NCI-H2081 treated with DMSO at 0.1 percent for 48 hours (cell line): ENCODE results near the gene RTP5.
"Not testable (repeated sequence)": the region's sequence is repeated elsewhere in the genome, so short reads cannot be mapped to it uniquely, and the experiment has no call there.

ENCODE experiments used
- DNase-seq: peaks from one replicate; lab custom pipeline; 2025; lab: John Stamatoyannopoulos, UW

The RTP5 gene

DNA sequence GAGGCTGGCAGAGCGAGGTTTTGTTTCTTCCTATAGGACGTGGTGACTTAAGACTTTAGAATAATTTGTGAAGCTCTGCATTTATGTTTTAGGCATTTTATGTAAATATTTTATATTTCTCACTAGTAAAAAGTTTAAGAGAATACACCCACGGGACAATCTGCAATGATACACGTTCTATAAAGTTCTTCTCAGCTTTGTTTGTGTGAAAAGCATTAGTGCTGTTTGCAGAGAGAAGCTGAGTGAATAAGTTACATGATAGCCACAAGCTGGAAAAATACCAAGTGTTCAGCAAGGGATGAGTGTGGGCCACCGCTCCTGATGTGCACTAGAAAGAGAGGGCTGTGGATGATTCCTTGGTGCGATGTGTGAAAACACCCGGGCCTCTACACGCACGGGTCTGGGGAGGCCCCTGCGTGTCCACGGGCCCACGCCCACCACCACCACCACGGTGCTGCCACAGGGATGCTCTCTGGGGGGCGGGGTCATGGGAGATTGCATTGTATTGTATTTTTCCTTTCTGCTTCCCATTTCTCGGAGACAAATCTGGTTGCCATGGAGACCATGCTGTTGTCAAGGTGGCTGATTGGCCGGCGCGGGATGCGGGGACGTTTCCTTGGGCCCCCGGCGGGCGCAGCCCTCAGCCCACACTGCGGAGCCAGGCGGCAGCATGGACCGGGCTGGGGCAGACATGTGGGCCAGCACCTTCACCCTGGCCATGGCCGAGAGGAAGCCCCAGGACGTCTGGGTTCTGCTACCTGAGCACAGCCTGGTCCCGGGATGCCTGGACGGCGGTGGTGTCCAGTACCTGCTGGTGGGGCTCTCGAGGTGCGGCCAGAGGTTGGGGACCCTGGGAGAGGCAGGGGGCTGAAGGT lies at the start of gene RTP5:
RTP5 (plus strand) TSS at position 643 of the 875 bp plus-strand sequence; CDS start at position 671, 28 bp downstream.
- DNase-seq = no peak

- not testable (repeated sequence) for DNase-seq
Measured at GRCh38 chr2:241819947-241820624, 49.4 kb upstream of the RTP5 start.

GRCh38 chr2:241820625-241821384 lies 48.7 kb upstream of the RTP5 start:
- no peak for DNase-seq

- DNase-seq = no peak
Measured at GRCh38 chr2:241821460-241822263, 47.9 kb upstream of the RTP5 start.

DNA sequence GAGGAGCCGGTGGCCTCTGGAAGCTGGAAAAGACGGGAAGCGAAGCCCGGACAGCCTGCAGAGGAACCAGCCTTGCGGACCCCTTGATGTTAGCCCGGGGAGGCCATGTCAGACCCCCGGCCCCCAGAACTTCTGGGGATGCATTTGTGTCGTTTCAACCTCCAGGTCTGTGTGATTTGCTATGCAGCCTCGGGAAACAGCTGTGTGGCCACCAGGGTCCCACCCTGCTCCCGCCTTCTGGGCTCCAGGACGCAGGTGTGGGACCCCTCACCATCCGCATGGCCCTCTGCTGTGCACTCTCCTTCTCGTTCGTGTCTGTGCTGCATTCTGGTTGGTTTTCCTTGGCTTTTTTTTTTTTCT lies 47.3 kb upstream of the RTP5 start:
- no peak for DNase-seq

GRCh38 chr2:241823531-241824437 lies 45.7 kb upstream of the RTP5 start:
- not testable (repeated sequence) for DNase-seq

GRCh38 chr2:241827394-241827793 lies 42.1 kb upstream of the RTP5 start:
- no peak for DNase-seq

DNA sequence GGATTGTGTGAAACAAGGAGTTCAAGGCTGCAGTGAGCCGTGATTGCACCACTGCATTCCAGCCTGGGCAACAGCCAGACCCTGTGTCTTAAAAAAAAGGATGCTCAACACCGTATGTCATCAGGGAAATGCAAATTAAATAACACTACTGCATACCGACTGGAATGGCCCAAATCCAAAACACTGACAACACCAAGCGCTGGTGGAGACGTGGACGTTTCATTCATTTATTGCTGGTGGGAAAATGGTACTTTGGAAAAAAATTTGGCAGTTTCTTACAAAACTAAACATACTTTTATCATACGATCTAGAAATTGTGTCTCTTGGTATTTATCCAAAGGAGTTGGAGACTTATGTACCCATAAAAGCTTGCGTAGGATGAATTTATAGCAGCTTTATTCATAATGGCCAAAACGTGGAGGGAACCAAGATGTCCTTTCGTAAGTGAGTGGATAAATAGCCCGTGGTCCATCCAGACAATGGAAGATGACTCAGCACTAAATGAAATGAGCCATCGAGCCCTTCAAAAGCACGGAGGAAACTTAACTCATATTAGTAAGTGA lies 36.3 kb upstream of the RTP5 start:
- no peak for DNase-seq

- not testable (repeated sequence) for DNase-seq
Measured at GRCh38 chr2:241833756-241834526, 35.6 kb upstream of the RTP5 start.

DNA sequence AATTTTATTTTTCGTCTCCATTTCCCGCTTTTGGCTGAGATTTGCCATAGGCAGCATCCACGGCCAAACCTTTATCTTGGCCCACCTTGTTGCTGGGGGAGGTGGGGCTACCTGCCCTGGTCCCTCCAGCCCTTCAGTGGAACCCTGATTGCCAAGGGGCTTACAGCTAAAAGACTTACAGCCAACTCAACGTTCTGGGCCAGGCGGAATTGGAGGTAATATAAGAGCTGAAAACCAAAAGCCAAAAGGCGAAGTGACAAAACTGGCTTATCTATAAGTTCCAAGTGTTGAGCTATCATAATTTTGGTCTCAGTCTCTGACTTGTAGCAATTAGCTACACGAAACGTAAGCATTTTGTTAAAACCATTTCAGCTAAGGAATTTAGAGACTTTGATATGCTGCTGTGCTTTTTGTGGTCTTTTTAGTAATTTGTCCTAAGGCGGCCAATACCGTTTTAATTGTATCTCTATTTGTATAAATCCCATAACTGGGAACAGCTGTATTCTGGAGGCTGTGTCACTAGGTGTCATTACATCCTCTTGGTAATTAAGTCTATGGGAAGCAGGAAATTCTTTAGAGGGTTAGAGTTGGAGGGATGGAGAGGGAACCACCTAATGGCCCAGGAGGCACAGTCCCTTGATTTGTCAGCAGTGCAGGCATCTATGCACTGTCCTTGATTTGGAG lies 34.9 kb upstream of the RTP5 start:
- no peak for DNase-seq

- DNase-seq = no peak
Measured at GRCh38 chr2:241835611-241836010, 33.9 kb upstream of the RTP5 start.

- no peak for DNase-seq
Measured at GRCh38 chr2:241836292-241836691, 33.2 kb upstream of the RTP5 start.

DNA sequence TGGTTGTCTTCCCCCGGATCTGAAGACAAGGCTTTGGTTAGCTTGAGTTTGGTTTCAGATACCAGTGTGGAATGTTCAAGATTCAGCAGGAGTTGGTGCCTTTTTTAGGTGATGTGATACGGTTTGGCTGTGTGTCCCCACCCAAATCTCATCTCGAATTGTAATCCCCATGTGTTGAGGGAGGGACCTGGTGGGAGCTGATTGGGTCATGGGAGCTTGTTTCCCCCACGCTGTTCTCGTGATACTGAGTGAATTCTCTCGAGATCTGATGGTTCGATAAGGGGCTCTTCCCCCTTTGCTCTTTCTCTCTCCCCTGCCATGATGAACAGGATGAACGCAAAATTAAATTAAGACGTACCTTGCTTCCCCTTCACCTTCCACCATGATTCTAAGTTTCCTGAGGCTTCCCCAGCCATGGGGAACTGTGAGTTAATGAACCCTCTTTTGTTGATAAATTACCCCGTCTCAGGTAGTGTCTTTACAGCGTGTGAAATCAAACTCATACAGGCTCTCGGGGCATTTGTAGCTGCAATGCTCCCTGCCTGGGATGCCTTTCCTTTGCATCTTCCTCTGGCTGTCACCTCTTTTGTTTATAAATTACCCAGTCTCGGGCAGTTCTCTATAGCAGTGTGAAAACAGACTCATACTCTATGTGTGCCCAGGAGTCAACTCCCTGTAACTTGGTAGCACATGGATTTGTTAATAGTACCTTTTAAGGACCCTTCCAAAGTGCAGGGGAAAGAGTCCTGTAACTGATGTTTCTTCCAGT lies 32.1 kb upstream of the RTP5 start:
- no peak for DNase-seq

DNA sequence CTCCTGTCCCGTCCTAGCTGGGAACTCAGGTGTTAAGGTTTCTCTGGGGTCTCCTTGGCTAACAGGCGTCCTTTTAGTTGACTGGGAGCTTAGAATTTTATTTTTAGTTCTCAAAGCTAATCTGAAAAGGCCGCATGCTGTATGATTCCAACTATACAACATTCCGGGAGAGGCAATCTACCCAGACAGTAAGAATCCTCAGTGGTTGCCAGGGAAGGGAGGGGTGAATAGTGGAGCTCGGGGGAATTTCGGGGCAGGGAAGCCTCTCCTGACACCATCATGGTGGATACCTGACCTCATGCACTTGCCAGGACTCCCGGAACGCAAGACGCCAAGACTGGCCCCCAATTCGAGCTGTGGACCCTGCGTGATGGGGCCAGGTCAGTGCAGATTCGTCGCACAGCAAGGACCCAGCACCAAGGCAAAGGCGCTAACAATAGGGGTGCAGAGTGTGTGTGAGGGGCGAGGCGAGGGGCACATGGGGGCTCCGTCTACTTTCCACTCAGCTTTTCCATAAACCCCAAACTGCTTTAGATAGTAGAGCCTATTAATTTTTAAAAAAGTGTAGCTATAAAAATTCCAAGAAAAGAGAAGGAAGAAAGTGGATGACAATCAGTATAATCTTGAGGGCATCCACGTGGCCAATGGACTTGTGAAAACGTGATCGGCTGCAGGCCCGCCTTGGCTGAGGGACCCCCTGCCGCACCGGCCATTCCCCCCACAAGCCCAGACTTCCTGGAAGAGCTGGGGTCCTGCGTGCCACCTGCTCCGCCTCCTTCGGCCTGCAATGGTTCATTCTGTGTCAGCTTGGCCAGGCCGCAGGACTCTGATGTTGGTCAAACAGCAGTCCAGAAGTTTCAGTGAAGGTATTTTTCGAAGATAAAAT lies 28.1 kb upstream of the RTP5 start:
- DNase-seq = no peak

DNA sequence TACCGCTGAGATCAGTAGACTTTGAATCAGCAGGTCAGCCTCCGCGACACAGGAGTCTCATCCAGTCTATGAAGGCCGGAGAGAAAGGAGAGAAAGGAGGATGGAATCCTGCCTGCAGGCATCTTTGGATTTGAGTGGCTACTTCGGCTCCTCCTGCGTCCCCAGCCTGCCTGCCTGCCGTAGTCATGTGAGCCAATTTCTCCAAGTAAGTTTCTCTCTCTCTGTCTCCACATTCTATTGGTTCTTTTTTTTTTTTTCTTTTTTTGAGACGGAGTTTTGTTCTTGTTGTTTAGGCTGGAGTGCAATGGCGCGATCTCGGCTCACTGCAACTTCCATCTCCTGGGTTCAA lies 27.5 kb upstream of the RTP5 start:
- no peak for DNase-seq

- no peak for DNase-seq
Measured at GRCh38 chr2:241842620-241843211, 26.8 kb upstream of the RTP5 start.
